ELF-1 (cell line): ENCODE data around the gene REXO1.
"Not testable (repeated sequence)": the region's sequence is repeated elsewhere in the genome, so short reads cannot be mapped to it uniquely, and the experiment has no call there.

ENCODE experiments used
- DNase-seq: peaks from one replicate; pipeline ENCODE4 v3.0.0-alpha.2; 2016; ENCODE audit warnings: low read depth, low spot score

The REXO1 gene

DNA sequence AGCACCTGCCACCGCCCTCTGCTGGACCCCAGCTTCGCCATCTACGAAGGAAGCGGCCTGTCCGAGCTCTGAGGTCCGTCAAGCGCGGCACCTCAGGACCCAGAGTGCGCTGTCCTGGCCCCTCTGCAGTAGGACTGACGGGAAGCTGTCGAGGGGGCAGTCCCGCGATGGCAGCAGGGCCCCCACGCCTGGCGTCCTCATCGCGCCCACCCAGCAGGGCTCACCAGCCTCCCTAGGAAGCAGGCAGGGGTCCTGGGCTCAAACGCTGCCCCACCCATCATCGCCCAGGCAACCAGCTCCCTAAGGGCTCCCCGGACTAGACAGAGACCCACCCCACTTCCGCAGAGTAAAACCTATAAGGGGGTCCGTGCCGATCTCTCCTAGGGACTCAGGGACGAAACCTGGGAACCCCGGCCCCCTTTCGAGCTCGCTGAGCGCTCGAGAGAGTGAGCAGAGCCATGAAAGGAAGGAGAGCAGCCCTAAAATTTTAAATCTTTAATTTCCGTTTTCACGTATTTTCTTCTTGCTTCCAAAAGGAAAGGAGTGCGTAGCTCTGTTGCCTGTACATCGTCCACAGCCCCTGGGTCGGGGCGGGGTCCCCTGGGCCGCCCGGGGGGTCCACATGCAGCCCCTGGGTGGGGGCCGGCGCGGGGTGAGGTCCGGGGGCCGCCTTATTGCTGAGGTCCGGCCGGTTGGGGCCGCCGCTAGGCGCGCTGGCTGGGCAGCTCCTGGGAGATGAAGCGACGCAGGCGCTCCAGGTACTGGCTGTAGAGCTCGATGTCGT, 28.4 kb upstream of the REXO1 start:
- DNase-seq = not testable (repeated sequence)

GRCh38 chr19:1875646-1876495, 27.6 kb upstream of the REXO1 start:
- DNase-seq = peak; percentile 95

DNA sequence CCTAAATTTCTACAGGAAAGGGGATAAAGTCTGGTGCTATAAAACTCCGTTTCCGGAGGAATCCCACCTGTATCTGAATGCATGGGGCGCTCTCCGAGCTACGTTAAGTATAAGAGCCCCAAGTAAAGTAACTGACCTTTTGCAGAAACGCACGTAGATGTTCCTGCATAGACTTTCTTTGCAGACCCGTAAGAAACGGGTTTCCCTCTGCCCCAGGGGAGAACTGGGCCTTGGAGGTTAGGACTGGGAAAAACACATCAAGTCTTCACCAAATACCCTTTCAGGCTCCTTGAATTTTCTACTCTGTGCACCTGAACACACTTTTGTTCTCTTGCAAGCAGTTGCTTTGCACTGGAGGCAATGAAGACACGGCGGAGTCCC, 27.0 kb upstream of the REXO1 start:
- peak; percentile 34 for DNase-seq

DNA sequence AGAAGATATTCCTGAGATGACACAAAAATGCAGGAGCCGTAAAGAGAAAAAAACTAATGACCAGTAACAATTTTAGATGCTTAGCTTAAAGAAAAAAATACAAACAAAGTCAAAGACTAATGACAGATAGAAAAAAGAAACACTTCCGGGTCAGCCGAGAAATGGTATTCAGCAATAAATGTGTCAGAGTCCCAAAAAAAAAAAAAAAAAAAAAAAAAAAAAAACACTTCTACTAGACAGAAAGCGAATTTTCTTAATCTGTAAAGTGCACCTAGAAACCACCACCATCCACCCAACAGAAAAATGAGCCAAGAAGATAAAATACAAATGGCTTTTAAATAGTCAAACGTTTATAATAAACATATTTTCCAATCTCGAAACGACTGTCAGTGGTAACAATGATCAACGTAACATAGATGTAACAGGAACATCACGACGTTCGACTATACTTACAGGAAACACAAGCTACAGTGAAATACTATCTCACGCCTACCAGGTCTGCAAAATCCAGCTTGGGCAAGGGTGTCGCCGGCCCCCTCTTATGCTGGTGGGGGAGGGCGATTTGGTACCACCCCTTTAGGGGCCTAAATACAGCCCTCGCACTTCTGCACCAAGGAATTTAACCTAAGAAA, 26.4 kb upstream of the REXO1 start:
- DNase-seq = no peak

GRCh38 chr19:1873524-1874473, 25.5 kb upstream of the REXO1 start:
- DNase-seq = no peak

DNA sequence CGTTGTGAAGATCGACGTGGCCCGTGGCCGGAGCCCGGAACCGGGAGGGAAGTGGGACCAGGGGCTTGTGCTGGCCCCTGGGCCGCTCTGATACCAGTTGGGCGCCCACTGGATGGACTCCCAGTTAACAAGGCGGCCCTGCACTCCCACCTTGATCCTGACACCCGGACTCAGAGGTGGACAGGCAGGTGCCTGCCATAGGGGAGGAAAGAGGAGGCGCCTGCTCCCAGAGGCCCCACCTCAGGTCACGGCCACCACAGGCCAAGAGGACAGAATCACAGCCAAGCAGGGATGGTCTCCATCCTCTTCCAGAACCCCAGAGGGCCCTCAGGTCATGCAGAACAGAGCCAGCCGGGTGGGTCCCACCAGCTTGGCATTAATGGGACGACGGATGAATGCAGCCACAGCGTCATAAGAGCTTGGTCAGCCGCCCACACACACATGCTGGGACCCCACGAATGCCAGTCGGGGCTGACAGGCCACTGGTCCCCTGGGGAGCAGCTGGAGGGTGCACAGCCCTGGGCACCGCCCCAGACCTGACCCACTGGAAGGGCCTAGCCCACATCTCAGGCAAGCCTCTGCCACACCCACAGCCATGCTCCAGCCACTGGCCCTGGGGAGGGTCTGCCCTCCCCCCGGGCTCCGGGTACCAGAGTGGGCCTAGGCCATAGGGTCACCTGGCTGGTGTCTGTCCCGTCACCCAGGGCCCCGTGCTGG, 24.7 kb upstream of the REXO1 start:
- no peak for DNase-seq

DNA sequence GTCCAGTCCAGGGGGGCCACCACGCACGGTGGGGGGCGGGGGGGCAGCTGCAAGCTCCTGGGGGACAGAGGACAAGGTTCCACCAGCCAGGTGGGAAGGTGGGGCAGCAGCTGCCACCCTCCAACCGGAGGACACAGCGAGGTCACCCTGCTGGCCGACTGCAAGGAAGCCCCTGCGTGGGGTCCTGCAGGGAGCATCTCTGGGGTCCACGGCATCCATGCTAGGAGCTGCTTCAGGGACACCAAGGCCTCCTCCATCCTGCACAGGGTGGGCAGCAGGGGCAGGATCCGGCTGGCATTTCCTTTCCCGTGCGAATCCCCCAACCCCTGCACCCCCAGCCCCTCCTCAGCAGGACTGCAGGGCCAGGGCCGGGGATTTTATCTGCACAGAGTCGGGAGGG, 23.3 kb upstream of the REXO1 start:
- DNase-seq = no peak

DNA sequence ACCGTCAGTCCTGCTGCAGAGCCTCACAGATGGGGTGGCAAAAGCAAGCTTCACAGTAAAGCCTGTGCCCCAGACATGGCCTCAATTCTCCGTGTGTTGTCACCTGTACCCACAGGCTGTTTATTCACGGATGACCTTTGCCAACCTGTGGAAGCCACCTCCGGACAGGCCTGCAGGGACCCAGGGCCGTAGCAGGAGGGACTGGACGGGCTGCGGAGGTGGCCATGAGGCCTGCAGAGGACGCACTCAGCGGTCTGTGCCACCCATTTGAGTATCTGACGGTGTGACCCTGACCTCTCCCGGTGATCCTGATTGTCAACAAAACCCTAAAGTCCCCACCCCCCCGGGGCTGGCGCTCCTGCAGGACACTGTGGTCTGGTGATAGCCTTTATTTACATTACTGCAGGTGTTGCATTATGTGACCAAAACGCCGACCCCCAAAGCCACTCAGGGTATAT, 22.9 kb upstream of the REXO1 start:
- no peak for DNase-seq

- DNase-seq = no peak
These were observed 20.7 kb upstream of the REXO1 start for GRCh38 chr19:1868971-1869370.

DNA sequence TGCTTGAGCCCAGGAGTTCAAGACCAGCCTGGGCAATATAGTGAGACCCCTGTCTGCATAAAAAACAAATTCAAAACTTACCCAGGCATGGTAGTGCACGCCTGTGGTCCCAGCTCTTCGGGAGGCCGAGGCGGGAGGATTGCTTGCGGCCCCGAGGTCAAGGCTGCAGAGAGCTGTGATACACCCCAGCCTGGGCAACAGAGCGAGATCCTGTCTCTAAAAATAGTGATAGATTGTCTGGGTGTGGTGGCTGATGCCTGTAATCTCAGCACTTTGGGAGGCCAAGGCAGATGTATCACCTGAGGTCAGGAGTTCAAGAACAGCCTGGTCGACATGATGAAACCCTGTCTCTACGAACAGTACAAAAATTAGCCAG, 19.1 kb upstream of the REXO1 start:
- DNase-seq = no peak

DNA sequence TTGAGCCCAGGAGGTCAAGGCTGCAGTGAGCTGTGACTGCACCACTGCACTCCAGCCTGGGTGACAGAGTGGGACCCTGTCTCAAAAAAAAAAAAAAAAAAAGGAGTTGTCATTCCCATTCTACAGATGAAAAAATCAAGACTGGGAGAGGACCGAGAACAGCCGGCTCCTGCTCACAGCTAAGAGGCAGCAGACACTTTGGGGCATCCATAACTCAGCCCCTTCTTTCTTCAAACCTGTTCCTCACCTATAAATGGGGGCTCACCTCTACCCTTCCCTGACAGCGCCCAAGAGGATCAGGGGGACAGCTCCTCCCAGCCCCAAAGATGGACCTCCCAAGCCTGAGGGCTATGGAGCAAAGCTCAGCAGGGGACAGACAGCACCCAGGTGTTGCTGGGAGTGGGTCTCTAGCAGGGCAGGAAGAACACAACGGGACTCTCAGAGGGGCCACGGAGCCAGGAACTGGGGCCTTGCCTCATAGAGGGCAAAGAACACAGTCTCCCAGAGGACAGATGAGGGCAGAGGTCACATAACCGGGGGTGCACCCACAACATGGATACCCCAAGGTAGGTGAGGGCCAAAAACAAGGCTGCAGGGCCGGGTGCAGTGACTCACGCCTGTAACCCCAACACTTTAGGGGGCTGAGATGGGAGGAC, 18.5 kb upstream of the REXO1 start:
- no peak for DNase-seq

DNA sequence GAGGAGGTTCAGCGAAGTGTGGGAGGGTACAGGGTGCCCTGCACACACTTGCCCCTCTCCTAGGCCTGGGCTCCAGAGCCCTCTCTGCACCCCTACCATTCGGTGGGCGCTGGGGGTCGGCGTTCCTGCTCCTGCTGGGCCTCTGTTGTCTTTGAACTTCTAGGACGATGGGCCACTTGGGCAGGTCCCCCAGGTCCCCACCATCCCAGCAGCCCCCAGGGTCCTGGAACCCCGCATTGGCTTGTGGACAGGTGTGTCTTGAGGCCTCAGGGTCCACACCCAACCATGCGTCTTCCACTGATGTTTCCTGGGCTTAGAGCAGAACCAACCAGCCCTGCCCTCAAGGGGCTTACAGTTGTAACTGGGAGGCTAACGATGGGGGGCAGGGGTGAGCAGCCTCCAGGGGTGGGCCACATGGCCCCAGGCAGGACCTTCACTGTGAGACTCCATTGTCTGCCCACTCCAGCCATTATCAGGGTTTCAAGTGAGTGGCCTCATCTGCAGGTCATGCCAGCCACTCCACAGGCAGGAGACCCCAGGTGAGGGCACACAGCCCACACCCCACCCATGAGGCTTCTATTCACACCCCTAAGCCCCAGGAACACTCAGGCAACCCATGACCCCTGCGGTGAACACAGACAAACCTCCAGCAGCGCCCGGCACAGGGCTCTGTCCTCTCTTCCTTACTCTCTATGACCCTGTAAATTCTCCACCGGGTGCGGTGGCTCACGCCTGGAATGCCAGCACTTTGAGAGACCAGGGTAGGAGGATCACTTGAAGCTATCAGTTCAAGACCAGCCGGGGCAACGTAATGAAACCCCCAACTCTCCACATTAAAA, 17.1 kb upstream of the REXO1 start:
- peak; percentile 27 for DNase-seq

DNA sequence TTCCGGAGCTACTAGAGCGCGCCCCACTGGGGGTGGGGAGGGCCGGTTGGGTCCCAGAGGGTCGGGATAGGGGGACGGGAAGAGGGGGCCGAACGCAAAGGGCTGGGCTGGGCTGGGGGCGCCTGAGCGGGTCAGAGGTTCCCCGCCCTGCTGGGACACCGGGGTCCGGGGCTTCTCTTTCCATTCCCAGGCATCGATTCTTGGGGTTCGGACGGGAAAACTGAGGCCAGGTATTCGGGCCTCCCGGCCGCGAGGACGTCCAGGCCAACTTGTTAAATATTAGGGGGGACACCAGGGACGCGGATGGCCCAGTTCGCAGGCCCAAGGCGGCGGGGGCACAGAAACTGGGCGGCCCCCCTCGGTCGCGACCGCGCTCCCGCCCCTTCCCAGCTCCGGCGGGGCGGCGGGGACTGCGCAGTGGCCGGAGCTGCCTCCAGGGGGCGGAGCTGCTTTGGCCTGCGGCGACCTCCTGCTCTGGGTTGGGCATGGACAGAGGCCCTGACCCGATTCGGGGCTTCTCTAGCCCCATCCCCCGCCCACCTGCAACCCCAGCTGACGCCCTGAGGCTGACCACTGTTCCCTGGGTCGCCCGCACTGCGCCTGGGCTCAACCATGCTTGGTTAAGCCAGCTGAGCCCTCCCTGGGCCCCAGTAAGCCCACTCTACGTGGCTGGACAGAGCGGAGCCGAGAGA, 16.3 kb upstream of the REXO1 start:
- DNase-seq = peak; percentile 95

DNA sequence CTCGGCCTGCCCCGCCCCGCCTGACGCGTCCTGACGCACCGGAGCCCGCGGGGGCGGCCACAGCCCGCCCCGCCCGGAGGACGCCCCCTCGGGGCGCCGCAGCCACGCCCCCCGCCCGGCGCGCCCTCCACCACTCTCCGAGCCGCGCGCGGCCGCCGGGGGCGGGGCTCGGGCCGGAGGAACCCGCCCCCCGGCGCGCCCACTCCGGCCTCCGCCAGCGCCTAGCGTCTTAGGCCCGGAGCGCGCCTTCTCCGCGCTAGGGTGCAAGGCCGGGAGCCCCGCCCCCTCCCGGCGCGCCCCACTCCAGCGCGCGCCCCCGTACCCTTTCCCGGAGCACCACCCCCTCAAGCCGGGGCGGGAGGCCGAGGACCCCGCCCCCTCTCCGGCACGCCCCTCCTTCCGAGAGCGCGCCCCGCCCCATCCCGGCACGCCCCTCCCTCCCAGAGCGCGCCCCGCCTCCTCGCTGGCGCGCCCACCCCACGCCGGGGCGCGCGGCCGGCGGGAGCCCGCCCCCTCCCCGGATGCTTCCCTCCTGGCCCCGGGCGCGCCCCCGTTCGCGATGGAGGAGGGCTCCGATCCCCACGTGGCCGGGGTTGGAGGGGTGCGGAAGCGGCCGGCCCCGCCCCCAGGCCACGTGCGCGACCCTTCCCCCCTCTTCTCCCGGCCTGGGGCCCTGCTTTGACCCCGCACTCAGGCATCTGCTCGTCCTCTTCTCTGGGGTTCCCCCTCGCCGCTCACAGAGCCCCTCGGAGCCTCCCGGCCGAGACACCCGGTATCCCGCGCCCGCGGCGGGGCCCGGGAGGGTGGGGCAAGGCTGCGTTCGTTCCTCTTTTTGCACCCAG, 15.6 kb upstream of the REXO1 start:
- peak; percentile 88 for DNase-seq

DNA sequence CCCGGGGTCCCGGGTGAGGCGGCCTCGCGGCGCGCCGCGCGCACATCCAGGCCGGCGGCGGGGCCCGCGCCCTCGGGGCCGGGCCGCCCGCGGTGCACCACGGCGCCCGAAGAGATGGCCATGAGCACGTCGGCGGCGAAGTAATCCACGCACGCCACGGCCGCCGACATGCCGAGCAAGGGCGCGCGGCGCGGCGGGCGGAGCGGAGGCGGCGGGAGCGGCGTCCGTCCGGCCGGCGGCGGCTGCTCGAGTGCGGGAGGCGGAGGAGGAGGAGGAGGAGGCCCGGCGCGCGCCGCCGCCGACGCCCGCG, 15.0 kb upstream of the REXO1 start, which contains the start of gene KLF16:
Gene KLF16 (minus strand): TSS at position 252 of the 310 bp plus-strand sequence. CDS start 82 bp downstream, at position 170.
- no peak for DNase-seq

GRCh38 chr19:1862424-1863327, 14.4 kb upstream of the REXO1 start:
- peak; percentile 56 for DNase-seq

DNA sequence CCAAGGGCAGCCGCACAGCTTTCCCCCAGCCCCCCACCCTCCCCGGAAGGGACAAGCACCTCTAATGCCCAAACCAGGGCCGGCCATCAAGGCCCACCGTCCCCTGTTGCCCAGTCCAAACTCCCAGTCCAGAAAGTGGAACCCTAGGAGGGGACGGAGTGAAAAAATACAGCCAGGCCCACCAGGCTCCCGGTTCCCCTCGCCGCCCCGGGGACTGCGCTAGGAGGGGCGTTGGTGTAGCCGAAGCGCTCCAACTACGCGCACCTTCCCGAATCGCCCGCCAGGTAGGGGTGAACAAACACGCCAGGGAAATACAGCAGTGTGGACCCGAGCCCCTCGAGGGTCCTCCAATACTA, 13.8 kb upstream of the REXO1 start:
- DNase-seq = no peak
